AG20443 (cell line): ENCODE measurements around the gene SLC35D3.
"Not testable (repeated sequence)": the region's sequence is repeated elsewhere in the genome, so short reads cannot be mapped to it uniquely, and the experiment has no call there.

Experiments
- DNase-seq: peaks from one replicate; pipeline ENCODE4 v3.0.0; 2012; ENCODE audit warnings: low spot score, mixed read lengths

SLC35D3 gene

DNA sequence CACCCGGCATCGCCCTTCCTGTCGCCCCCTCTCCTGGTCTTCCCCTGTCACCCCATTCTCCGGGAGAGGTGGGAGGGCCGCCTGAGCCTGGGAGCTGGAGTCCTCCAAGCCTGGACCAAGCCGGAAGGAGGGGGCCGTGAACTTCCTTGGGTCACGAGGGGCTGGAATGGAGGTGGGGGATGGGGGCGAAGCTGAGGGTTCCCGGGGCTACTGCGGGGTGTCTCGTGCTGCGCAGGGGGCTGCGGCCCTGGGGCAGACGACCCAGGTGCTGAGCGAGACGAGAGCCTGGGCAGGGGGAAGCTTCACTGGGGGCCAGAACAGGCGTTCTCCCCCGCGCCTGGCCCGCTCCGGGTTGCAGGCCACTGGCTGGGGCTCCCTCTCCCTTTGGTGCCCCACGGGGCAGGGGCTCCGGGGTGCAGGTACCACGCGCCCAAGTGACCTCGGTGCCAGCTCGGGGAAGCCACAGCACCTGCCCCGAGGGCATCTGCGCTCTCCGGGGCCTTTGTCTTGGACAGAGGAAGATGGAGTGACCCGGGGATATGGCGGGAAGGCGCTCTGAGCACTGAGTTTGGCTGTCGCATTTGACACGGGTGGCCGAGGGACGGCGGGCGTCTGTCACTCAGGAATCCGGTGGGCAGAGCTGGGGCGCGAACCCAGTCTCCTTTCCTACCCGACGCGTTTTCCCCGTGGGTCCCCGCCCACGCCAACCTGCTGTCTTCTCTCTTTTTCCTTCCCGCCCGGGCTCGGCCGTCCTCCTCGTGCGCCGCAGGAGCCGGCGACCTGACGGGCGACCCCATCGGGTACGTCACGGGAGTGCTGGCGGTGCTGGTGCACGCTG is 1.2 kb downstream of the SLC35D3 start:
- peak; percentile 16 for DNase-seq

DNA sequence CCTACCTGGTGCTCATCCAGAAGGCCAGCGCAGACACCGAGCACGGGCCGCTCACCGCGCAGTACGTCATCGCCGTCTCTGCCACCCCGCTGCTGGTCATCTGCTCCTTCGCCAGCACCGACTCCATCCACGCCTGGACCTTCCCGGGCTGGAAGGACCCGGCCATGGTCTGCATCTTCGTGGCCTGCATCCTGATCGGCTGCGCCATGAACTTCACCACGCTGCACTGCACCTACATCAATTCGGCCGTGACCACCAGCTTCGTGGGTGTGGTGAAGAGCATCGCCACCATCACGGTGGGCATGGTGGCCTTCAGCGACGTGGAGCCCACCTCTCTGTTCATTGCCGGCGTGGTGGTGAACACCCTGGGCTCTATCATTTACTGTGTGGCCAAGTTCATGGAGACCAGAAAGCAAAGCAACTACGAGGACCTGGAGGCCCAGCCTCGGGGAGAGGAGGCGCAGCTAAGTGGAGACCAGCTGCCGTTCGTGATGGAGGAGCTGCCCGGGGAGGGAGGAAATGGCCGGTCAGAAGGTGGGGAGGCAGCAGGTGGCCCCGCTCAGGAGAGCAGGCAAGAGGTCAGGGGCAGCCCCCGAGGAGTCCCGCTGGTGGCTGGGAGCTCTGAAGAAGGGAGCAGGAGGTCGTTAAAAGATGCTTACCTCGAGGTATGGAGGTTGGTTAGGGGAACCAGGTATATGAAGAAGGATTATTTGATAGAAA is 2.0 kb downstream of the SLC35D3 start:
- DNase-seq, result no peak

- no peak for DNase-seq
These were observed 4.3 kb downstream of the SLC35D3 start for GRCh38 chr6:136926383-136926782.

DNA sequence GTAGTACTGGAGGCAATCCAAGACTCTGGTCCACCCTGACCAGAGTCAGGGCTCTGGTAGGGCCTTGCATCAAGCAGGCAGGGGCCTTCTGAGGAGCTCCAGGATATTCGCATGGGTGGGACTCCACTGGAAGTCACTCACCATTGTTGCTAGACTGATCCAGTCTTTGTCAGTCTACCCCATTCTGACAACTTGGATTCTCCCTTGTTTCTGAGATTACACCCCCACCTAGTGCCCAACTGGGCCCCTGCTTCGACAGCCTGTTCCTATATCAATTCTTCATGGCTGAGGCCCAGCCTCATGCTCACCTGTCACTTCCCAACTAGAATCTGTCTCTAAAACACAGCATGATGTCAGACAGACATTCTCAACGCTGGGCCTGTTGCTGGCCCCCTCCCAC is 5.2 kb downstream of the SLC35D3 start:
- DNase-seq, result no peak

DNA sequence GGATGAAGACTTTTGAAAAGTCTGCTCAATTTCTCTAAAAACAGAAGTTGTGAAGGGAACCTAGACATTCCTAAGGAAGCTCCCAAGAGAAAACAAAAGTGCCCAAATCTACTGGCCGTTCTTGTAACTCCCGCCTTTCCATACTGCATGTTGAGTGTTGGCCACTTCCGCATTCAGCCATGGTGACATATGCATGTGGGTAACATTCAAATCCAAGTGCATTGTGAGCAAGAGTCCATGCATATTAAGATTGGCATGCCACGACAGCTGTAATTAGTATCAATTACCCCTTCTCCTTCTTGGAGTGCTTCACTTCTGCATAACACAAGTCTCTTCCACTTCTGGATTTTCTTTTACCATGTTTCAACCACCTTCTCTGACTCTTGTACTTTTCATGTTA is 8.4 kb downstream of the SLC35D3 start:
- DNase-seq, result no peak

GRCh38 chr6:136932599-136932998 is 10.5 kb downstream of the SLC35D3 start:
- no peak for DNase-seq

DNA sequence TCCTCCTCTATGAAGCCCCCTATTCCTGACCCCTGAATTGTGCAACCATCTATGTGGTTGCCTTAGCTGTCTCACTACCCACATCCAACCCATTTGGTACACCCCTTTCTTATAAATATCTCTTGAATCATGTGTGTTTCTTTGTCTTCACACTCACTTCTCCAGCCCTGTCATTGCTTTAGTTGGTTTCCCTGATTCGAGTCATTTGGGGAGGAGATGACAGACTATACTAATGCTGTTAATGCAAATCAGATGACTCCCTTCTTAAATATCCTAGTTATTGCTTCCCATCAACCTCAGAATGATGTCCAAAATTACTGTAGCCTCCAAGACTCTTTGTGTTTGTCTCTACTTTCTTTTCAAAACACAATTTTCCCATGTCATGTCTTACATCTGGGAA is 23.0 kb downstream of the SLC35D3 start:
- DNase-seq, result no peak

GRCh38 chr6:136945711-136946121 is 23.6 kb downstream of the SLC35D3 start:
- DNase-seq, result no peak

DNA sequence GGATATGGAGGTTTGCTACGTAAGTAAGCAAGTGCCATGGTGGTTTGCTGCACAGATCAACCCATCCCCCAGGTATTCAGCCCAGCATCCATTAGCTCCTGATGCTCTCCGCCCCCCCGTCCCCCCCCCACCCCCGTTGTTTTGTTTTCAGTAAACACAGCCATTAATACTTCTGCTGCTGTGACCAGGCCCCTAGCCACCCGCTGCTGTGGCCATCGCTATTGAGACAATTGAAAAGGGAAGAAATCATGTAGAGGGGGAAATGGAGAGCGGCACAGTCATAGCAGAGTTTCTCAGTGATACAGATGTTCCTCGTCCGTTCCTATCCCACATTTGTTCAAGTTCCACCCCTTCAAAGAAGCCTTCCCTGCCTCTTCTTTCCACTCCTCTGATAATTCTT is 24.9 kb downstream of the SLC35D3 start:
- no peak for DNase-seq

- DNase-seq, result not testable (repeated sequence)
These were observed 27.9 kb downstream of the SLC35D3 start for GRCh38 chr6:136949957-136950356.

- no peak for DNase-seq
These were observed 28.5 kb downstream of the SLC35D3 start for GRCh38 chr6:136950436-136951126.

GRCh38 chr6:136952714-136953260 is 30.7 kb downstream of the SLC35D3 start:
- DNase-seq, result no peak

GRCh38 chr6:136955123-136955522 is 33.0 kb downstream of the SLC35D3 start:
- DNase-seq, result no peak

- DNase-seq, result no peak
These were observed 34.8 kb downstream of the SLC35D3 start for GRCh38 chr6:136956590-136957544.

GRCh38 chr6:136958168-136958567 is 36.1 kb downstream of the SLC35D3 start:
- DNase-seq, result no peak

- DNase-seq, result no peak
These were observed 37.4 kb downstream of the SLC35D3 start for GRCh38 chr6:136959471-136959891.

DNA sequence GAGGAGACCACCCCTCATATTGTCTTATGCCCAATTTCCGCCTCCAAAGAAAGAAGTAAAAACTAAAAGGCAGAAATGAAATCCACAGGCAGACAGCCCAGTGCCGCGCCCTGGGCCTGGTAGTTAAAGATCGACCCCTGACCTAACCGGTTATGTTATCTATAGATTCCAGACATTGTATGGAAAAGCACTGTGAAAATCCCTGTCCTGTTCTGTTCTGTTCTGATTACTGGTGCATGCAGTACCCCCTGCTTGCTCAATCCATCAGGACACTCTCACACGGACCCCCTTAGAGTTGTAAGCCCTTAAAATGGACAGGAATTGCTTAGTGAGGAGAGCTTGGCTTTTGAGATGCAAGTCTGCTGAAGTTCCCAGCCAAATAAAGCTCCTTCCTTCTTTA is 37.8 kb downstream of the SLC35D3 start:
- DNase-seq, result not testable (repeated sequence)

GRCh38 chr6:136960781-136961180 is 38.7 kb downstream of the SLC35D3 start:
- DNase-seq, result no peak

DNA sequence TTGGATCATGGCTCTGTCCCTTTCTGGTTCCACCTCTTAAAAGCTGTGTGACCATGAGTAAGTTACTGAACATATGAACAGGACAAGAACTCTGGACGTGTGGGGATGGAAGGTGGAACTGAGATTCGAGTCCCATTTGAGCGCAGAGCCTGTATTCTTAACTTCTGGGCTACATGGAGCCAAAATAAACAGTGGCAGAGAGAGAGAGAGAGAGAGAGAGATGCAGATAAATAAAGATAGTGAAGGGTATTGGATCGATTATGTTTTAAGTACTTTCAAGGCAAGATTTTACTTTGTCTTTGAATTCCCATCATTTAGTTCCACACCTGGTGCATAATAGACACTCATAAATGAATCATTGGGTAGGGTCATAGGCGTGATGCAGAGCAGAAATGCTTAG is 39.7 kb downstream of the SLC35D3 start:
- no peak for DNase-seq

- DNase-seq, result no peak
These were observed 40.6 kb downstream of the SLC35D3 start for GRCh38 chr6:136962661-136963060.

DNA sequence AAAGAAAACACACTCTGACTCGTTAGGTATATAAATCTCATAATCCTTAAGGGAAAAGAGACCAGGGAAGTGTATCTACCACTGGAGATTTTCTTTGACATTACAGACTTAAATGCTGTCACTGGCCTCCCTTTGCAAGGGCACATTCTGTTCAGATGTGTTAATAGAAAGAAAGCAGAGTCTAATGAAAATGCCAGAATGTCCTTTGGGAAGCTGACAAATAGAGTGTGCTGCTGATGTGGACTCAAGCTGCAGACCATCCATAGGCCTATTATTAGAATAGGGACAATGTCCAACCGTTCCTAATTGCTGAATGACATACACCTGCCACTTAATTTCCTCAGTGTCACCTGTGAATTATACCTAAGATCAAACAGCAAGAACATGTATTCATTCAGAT is 41.2 kb downstream of the SLC35D3 start:
- no peak for DNase-seq
